Ectodermal cell (in vitro differentiated cells): ENCODE measurements around the gene LRBA.

ENCODE experiments used
- H3K27ac ChIP-seq: 2 replicates; pipeline ENCODE4 v1.7.0; 2013; ENCODE audit warnings: mild to moderate bottlenecking, low read depth, low read length; ENCODE audit not compliant: insufficient read depth, poor library complexity, severe bottlenecking
- H3K27me3 ChIP-seq: 2 replicates; pipeline ENCODE4 v1.7.0; 2013; ENCODE audit warnings: mild to moderate bottlenecking, low read length; ENCODE audit not compliant: insufficient read depth, control insufficient read depth, poor library complexity, severe bottlenecking
- H3K36me3 ChIP-seq: one replicate; pipeline ENCODE4 v1.7.0; 2013; ENCODE audit warnings: low read length; ENCODE audit not compliant: control insufficient read depth, insufficient read depth
- H3K4me1 ChIP-seq: one replicate; pipeline ENCODE4 v1.7.0; 2013; ENCODE audit warnings: low read length; ENCODE audit not compliant: control insufficient read depth, insufficient read depth
- H3K4me3 ChIP-seq: 2 replicates; pipeline ENCODE4 v1.7.0; 2013; ENCODE audit warnings: low read depth, low read length, control low read depth; ENCODE audit not compliant: insufficient read depth
- H3K9me3 ChIP-seq: 2 replicates; pipeline ENCODE4 v1.7.0; 2013; ENCODE audit warnings: mild to moderate bottlenecking, low read length, moderate library complexity; ENCODE audit not compliant: control insufficient read depth
- WGBS, 2 experiments: methylation state at CpG; one replicate each; pipeline ENCODE4 v1.1.7; 2013; ENCODE audit warnings: missing lambda C conversion rate in 2 of 2; 5-methylcytosine and 5-hydroxymethylcytosine counted together

LRBA gene

DNA sequence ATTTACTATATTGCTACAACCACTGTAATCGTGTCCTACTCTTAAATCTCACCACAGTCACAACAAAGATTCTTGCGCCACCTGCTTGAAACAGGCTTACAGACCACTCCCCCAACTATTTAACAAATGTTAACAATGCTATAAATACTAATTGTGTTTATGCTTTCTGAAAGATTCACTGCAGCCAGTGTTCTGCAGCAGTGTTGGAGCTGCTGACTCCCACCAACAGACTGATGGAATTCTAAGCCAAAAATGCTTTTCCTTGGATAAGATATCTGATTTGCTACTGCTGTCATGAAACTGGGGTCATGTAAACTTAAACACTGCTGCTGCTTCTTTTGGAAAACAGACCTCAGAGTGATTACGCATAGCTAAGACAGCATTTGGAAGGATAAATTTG lies 677.4 kb downstream of the LRBA start:
- Histone ChIP-seq H3K9me3 (no peaks in the 10 kb centered on the region), H3K4me1 (peaks cover 10% of the 10 kb centered on the region), H3K36me3 (no peaks in the 10 kb centered on the region), H3K4me3 (no peak overlapping the region), H3K27me3 (no peaks in the 10 kb centered on the region), H3K27ac (peak overlapping the region; percentile 38)
- 84 to 89% methylated on average over 3 of the region's 3 CpGs for WGBS, 2 experiments

DNA sequence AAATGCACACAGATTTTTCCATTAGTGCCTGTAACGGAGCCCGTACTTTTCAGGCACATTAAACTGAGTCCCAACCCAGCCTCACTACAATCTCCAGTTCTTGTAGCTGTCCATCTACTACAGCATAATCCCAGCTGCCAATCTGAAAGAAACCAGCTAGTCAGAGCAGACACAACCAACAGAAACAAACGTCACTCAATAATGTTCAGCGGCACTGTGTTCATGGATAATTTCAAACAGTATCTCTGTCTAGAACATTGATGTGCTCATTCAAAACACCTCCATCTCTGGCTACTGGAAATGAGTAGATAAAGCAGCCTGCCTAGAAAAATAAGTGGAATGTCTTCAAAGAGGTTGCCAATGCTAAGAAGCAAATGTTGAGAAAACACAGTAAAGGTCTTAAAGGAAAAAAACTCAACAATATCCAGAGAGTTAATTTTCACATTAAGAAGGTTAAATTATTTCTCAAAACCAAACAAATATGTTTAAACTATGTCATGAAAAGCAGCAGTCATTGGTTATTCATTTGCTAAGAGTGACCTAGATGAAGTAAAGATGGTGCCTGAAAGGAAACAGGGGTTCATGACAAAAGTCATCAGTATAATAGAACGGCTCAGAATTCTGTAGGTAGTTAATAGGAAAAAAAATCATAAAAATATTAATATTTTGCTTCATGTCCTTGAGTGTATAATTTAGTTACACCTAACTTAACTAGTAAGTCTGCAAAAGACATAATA lies 678.2 kb downstream of the LRBA start:
- no peaks in the 10 kb centered on the region for H3K27me3 ChIP-seq
- H3K27ac ChIP-seq, result no peak overlapping the region
- H3K4me3 ChIP-seq, result no peak overlapping the region
- no peaks in the 10 kb centered on the region for H3K36me3 ChIP-seq
- 89 to 94% methylated on average over 4 of the region's 5 CpGs for WGBS, 2 experiments
- no peaks in the 10 kb centered on the region for H3K9me3 ChIP-seq
- H3K4me1 ChIP-seq, result peaks cover 10% of the 10 kb centered on the region

DNA sequence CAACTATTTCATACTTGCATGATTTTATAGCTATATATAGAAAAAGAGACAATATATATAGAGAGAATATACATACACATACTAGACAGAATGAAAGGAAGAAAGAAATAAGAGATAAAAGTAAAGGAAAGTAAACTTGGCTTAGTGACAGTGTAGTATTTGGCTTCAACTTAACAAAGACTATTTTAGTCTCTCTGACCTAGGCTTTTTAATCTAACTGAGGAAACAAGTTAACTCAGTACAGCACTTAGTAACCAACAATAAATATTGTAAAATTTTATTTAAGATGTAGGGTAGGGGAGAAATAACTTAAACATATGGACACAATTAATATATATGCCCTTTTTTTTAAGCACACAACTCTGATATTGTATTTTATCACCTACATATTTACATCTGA lies 682.1 kb downstream of the LRBA start:
- H3K27me3 ChIP-seq, result no peaks in the 10 kb centered on the region
- H3K27ac ChIP-seq, result no peak overlapping the region
- H3K36me3 ChIP-seq, result no peaks in the 10 kb centered on the region
- H3K4me3 ChIP-seq, result no peak overlapping the region
- H3K4me1 ChIP-seq, result peaks cover 8% of the 10 kb centered on the region
- H3K9me3 ChIP-seq, result no peaks in the 10 kb centered on the region

- H3K4me3 ChIP-seq, result no peak overlapping the region
- H3K36me3 ChIP-seq, result no peaks in the 10 kb centered on the region
- H3K27ac ChIP-seq, result no peak overlapping the region
- H3K27me3 ChIP-seq, result no peaks in the 10 kb centered on the region
- no peaks in the 10 kb centered on the region for H3K9me3 ChIP-seq
- H3K4me1 ChIP-seq, result no peaks in the 10 kb centered on the region
Observed at GRCh38 chr4:150332086-150332485, 683.0 kb downstream of the LRBA start.

- H3K27ac ChIP-seq, result no peak overlapping the region
- H3K27me3 ChIP-seq, result no peaks in the 10 kb centered on the region
- H3K4me1 ChIP-seq, result no peaks in the 10 kb centered on the region
- H3K4me3 ChIP-seq, result no peak overlapping the region
- H3K9me3 ChIP-seq, result no peaks in the 10 kb centered on the region
- no peaks in the 10 kb centered on the region for H3K36me3 ChIP-seq
Observed at GRCh38 chr4:150329373-150329772, 685.7 kb downstream of the LRBA start.

DNA sequence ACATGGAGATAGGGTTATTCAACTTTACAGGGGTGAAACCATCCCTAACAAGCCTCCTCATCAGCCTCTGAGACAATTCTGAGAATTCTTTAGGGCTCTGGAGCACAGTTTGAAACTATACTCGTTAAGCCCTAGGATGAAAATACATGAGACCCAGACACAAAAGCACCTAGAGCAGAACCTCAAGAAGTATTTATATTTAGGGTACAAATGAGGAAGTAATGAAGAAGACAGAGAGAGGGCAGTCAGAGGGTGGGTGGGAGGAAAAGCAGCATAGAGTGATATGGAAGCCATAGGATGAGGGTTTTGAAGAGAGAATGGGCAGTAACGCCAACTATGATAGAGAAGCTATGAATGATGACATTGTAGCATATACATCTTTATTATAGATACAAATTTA lies 686.6 kb downstream of the LRBA start:
- H3K4me3 ChIP-seq, result no peak overlapping the region
- H3K36me3 ChIP-seq, result no peaks in the 10 kb centered on the region
- H3K27ac ChIP-seq, result no peak overlapping the region
- no peaks in the 10 kb centered on the region for H3K27me3 ChIP-seq
- H3K4me1 ChIP-seq, result no peaks in the 10 kb centered on the region
- 87 to 92% methylated on average over 1 of the region's 2 CpGs for WGBS, 2 experiments
- H3K9me3 ChIP-seq, result no peaks in the 10 kb centered on the region

GRCh38 chr4:150327262-150327780 lies 687.8 kb downstream of the LRBA start:
- no peaks in the 10 kb centered on the region for H3K36me3 ChIP-seq
- no peak overlapping the region for H3K4me3 ChIP-seq
- H3K27me3 ChIP-seq, result no peaks in the 10 kb centered on the region
- no peaks in the 10 kb centered on the region for H3K4me1 ChIP-seq
- H3K27ac ChIP-seq, result no peak overlapping the region
- H3K9me3 ChIP-seq, result no peaks in the 10 kb centered on the region
- WGBS, 2 experiments, result 85 to 88% methylated on average over 2 to 3 of the region's 3 CpGs

- Histone ChIP-seq H3K27ac (no peak overlapping the region), H3K4me1 (no peaks in the 10 kb centered on the region), H3K36me3 (no peaks in the 10 kb centered on the region), H3K27me3 (no peaks in the 10 kb centered on the region), H3K4me3 (no peak overlapping the region), H3K9me3 (no peaks in the 10 kb centered on the region)
- 87 to 92% methylated on average over 2 of the region's 2 CpGs for WGBS, 2 experiments
Observed at GRCh38 chr4:150325872-150326271, 689.2 kb downstream of the LRBA start.

DNA sequence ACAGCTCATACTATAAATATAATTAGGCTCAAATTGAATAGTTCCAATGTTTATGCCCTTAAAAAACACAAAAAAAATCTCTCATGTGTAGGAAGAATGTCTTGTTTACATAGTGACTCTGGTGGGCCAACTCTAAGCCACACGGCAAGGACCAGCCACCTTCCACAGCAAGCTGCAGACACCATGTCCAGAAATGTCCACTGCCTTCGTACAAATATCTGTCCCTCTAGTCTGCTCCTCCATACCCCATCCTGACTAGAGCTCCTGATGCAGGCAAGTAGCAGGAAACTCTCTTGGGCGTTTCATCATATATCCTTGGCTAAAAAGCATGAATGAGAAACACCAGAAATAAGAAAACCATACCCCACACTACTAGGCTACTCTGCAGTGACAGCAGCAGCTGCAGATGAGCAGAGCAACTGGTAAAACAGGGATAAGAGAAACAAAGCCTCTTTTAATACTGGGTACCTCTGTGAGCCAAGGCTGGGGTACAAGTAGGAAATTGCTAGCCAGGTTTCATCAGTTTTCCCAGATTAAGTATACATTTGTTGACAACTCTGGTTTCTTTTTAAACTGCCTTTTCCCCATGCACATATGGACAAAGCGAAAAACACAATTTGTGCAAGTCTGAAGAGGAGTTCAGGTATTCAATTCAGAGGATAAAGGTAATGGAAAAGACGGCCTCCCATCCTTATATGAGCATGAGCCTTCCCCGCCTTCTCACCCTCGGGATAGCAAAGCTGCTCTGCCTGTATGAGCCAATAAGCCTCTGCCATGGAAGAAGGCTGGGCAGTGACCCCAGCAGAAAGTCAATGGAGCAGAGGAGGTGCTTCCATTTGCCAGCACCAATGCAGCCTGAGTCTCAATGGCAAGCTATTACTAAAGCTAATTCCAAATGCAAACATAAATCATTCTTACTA lies 691.4 kb downstream of the LRBA start:
- Histone ChIP-seq H3K36me3 (no peaks in the 10 kb centered on the region), H3K27me3 (no peaks in the 10 kb centered on the region), H3K9me3 (no peaks in the 10 kb centered on the region), H3K27ac (no peak overlapping the region), H3K4me1 (no peaks in the 10 kb centered on the region), H3K4me3 (no peak overlapping the region)
- WGBS, 2 experiments, result 83 to 84% methylated on average over 6 to 7 of the region's 7 CpGs

DNA sequence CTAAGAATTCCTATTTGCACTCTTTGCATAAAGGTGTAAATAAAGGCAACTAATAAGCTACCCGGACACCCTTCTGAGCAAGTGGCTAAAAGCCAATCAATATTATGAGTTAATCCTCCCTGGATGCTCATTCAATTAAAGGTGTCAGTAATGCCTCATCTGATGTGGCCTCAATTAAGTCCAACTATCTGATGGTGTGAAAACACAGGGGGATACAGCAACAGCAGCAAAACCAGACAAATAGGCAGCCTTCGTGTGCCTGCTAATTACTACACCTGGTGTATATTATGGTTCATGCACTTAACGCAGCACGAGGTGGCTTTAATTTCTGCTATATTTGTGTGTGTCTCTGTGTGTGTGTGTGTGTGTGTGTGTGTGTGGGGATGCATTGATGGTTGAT lies 692.4 kb downstream of the LRBA start:
- no peaks in the 10 kb centered on the region for H3K36me3 ChIP-seq
- no peaks in the 10 kb centered on the region for H3K4me1 ChIP-seq
- no peak overlapping the region for H3K27ac ChIP-seq
- 93 to 96% methylated on average over 4 of the region's 4 CpGs for WGBS, 2 experiments
- H3K9me3 ChIP-seq, result no peaks in the 10 kb centered on the region
- no peak overlapping the region for H3K4me3 ChIP-seq
- no peaks in the 10 kb centered on the region for H3K27me3 ChIP-seq
